ENCODE measurements around the gene KRTAP10-9. TPM values are rescaled to one million over a fixed set of nuclear protein-coding genes. Genes with fewer than 3 reads are reported as not detected.
"Not testable (repeated sequence)": the region's sequence is repeated elsewhere in the genome, so short reads cannot be mapped to it uniquely, and the experiment has no call there.

KRTAP10-9 gene
- total RNA-seq, 4 donors from 2014 or later, result not detected

- Histone ChIP-seq H3K9me3 (peaks cover 0 to 19% (median 6%) of the 10 kb centered on the region in 4 donors), H3K4me1 (no peaks in the 10 kb centered on the region), H3K27ac (replicated peaks in 1 of 4) (no peak overlapping the region), H3K4me3 (no peak overlapping the region), H3K27me3 (peaks cover 0 to 27% (median 0%) of the 10 kb centered on the region in 4 donors), H3K36me3 (no peaks in the 10 kb centered on the region)
- 64% methylated on average over 3 of the region's 3 CpGs for WGBS
- intact Hi-C loops (cut with DNase I), result no loop called here
- TF ChIP-seq POLR2AphosphoS5 (IDR thresholded peaks at IDR 0.05), result no peak
- no peak for TF ChIP-seq POLR2A (IDR thresholded peaks at IDR 0.05; ENCODE audit: low read depth)
- TF ChIP-seq EP300 (IDR thresholded peaks at IDR 0.05), result no peak
- TF ChIP-seq CTCF (IDR thresholded peaks at IDR 0.05), result no peak
- DNase-seq (ENCODE audit: extremely low spot score), result peak; percentile 72
Observed at GRCh38 chr21:44618909-44619308, 8.0 kb upstream of the KRTAP10-9 start.

- H3K27me3 ChIP-seq, result peaks cover 0 to 20% (median 0%) of the 10 kb centered on the region in 4 donors
- no peaks in the 10 kb centered on the region for H3K36me3 ChIP-seq
- intact Hi-C loops (cut with DNase I), result no loop called here
- H3K9me3 ChIP-seq, result peaks cover 0 to 29% (median 14%) of the 10 kb centered on the region in 4 donors
- no peak overlapping the region for H3K27ac ChIP-seq (replicated peaks in 1 of 4)
- H3K4me1 ChIP-seq, result no peaks in the 10 kb centered on the region
- no peak overlapping the region for H3K4me3 ChIP-seq
- TF ChIP-seq EP300 (IDR thresholded peaks at IDR 0.05) (no peak), POLR2AphosphoS5 (IDR thresholded peaks at IDR 0.05) (no peak), POLR2A (IDR thresholded peaks at IDR 0.05; ENCODE audit: low read depth) (no peak), CTCF (IDR thresholded peaks at IDR 0.05) (no peak)
- no peak for DNase-seq (ENCODE audit: extremely low spot score)
- WGBS, result 85% methylated on average over 6 of the region's 6 CpGs
Observed at GRCh38 chr21:44619886-44620285, 7.0 kb upstream of the KRTAP10-9 start.

- no peak overlapping the region for H3K27ac ChIP-seq (replicated peaks in 1 of 4)
- H3K27me3 ChIP-seq, result peaks cover 0 to 28% (median 0%) of the 10 kb centered on the region in 4 donors
- peaks cover 0 to 30% (median 16%) of the 10 kb centered on the region in 4 donors for H3K9me3 ChIP-seq
- H3K4me1 ChIP-seq, result peaks cover 0 to 5% (median 0%) of the 10 kb centered on the region in 4 donors
- TF ChIP-seq POLR2AphosphoS5 (IDR thresholded peaks at IDR 0.05) (no peak), CTCF (IDR thresholded peaks at IDR 0.05) (no peak), POLR2A (IDR thresholded peaks at IDR 0.05; ENCODE audit: low read depth) (no peak), EP300 (IDR thresholded peaks at IDR 0.05) (no peak)
- intact Hi-C loops (cut with DNase I), result no loop called here
- H3K4me3 ChIP-seq, result no peak overlapping the region
- no peak for DNase-seq (ENCODE audit: extremely low spot score)
- H3K36me3 ChIP-seq, result no peaks in the 10 kb centered on the region
Observed at GRCh38 chr21:44623575-44623974, 3.3 kb upstream of the KRTAP10-9 start.

GRCh38 chr21:44625756-44626155 is 1.1 kb upstream of the KRTAP10-9 start:
- Histone ChIP-seq H3K36me3 (no peaks in the 10 kb centered on the region), H3K9me3 (peaks cover 0 to 25% (median 23%) of the 10 kb centered on the region in 4 donors), H3K27me3 (peaks cover 0 to 37% (median 0%) of the 10 kb centered on the region in 4 donors), H3K4me1 (peaks cover 0 to 5% (median 0%) of the 10 kb centered on the region in 4 donors), H3K4me3 (no peak overlapping the region), H3K27ac (replicated peaks in 1 of 4) (no peak overlapping the region)
- intact Hi-C loops (cut with DNase I), result no loop called here
- WGBS, result 82% methylated on average over 6 of the region's 7 CpGs
- DNase-seq (ENCODE audit: extremely low spot score), result peak; percentile 81
- TF ChIP-seq EP300 (IDR thresholded peaks at IDR 0.05) (no peak), POLR2A (IDR thresholded peaks at IDR 0.05; ENCODE audit: low read depth) (no peak), CTCF (IDR thresholded peaks at IDR 0.05) (no peak), POLR2AphosphoS5 (IDR thresholded peaks at IDR 0.05) (no peak)

- peaks cover 0 to 30% (median 27%) of the 10 kb centered on the region in 4 donors for H3K9me3 ChIP-seq
- no peak for TF ChIP-seq CTCF (IDR thresholded peaks at IDR 0.05)
- no peak for TF ChIP-seq POLR2AphosphoS5 (IDR thresholded peaks at IDR 0.05)
- TF ChIP-seq EP300 (IDR thresholded peaks at IDR 0.05), result no peak
- no peak for TF ChIP-seq POLR2A (IDR thresholded peaks at IDR 0.05; ENCODE audit: low read depth)
- intact Hi-C loops (cut with DNase I), result no loop called here
- H3K27me3 ChIP-seq, result peaks cover 0 to 37% (median 0%) of the 10 kb centered on the region in 4 donors
- H3K36me3 ChIP-seq, result no peaks in the 10 kb centered on the region
- H3K4me1 ChIP-seq, result peaks cover 0 to 5% (median 0%) of the 10 kb centered on the region in 4 donors
- H3K27ac ChIP-seq (replicated peaks in 1 of 4), result no peak overlapping the region
- H3K4me3 ChIP-seq, result no peak overlapping the region
- WGBS, result 66% methylated on average over 7 of the region's 10 CpGs
- peak; percentile 64 for DNase-seq (ENCODE audit: extremely low spot score)
Observed at GRCh38 chr21:44626262-44626661, 631 bp upstream of the KRTAP10-9 start.

DNA sequence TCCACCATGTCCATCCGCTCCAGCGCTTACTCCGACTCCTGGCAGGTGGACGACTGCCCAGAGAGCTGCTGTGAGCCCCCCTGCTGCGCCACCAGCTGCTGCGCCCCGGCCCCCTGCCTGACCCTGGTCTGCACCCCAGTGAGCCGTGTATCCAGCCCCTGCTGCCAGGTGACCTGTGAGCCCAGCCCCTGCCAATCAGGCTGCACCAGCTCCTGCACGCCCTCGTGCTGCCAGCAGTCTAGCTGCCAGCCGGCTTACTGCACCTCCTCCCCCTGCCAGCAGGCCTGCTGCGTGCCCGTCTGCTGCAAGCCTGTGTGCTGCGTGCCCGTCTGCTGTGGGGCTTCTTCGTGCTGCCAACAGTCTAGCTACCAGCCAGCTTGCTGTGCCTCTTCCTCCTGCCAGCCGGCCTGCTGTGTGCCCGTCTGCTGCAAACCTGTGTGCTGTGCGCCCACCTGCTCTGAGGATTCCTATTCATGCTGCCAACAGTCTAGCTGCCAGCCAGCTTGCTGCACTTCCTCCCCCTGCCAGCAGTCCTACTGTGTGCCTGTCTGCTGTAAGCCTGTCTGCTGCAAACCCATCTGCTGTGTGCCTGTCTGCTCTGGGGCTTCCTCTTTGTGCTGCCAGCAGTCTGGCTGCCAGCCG is 409 bp downstream of the KRTAP10-9 start:
- WGBS, result 78% methylated on average over 15 of the region's 20 CpGs
- H3K4me3 ChIP-seq; DNase-seq (ENCODE audit: extremely low spot score); intact Hi-C loops (cut with DNase I); H3K4me1 ChIP-seq; H3K27ac ChIP-seq (replicated peaks in 1 of 4); H3K36me3 ChIP-seq: not testable (repeated sequence)
- Histone ChIP-seq H3K27me3 (peaks cover 0 to 37% (median 0%) of the 10 kb centered on the region in 4 donors), H3K9me3 (peaks cover 0 to 40% (median 38%) of the 10 kb centered on the region in 4 donors)

DNA sequence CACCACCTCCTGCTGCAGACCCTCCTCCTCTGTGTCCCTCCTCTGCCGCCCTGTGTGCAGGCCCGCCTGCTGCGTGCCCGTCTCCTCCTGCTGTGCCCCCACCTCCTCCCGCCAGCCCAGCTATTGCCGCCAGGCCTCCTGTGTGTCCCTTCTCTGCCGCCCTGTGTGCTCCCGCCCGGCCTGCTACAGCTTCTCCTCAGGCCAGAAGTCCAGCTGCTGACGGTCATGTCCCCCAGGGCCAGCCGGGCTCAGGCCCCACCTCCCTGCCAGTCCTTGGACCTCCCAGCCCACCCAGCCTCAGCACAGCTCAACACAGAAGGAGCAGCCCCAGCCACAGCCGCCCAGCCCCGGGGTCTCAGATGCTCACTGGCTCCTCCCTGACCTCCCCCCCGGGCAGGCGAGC is 939 bp downstream of the KRTAP10-9 start:
- intact Hi-C loops (cut with DNase I); DNase-seq (ENCODE audit: extremely low spot score); H3K36me3 ChIP-seq; H3K4me1 ChIP-seq; H3K27ac ChIP-seq (replicated peaks in 1 of 4); H3K4me3 ChIP-seq: not testable (repeated sequence)
- WGBS, result 56% methylated on average over 10 of the region's 15 CpGs
- Histone ChIP-seq H3K9me3 (peaks cover 0 to 44% (median 42%) of the 10 kb centered on the region in 4 donors), H3K27me3 (peaks cover 0 to 37% (median 0%) of the 10 kb centered on the region in 4 donors)
